CD8-positive, alpha-beta memory T cell (primary cell): ENCODE measurements around the gene CASS4. TPM values are rescaled to one million over a fixed set of nuclear protein-coding genes. Genes with fewer than 3 reads are reported as not detected.
"Not testable (repeated sequence)": the region's sequence is repeated elsewhere in the genome, so short reads cannot be mapped to it uniquely, and the experiment has no call there.

Source experiments
- CTCF ChIA-PET: fragments of 350-600 bp; sonication (Branson Sonifier 250); formaldehyde crosslinking; loops from one replicate; lab custom pipeline; 2021; ENCODE audit warnings: antibody characterized with exemption; lab: Charles Lee
- POLR2A ChIA-PET: fragments of 350-600 bp; sonication (Branson Sonifier 250); formaldehyde crosslinking; loops from one replicate; lab custom pipeline; 2021; ENCODE audit warnings: antibody characterized with exemption; lab: Charles Lee
- DNase-seq, 5 donors: peaks; one replicate each; pipeline versions ENCODE4 v3.0.0 to v3.0.0-alpha.2; 2020 to 2022; ENCODE audit warnings: mixed read lengths in 1 of 5
- H3K27ac ChIP-seq: one replicate; pipeline ENCODE4 v1.7.0; 2013; ENCODE audit warnings: low read depth, mild to moderate bottlenecking, low read length, moderate library complexity
- H3K27me3 ChIP-seq: 2 replicates; pipeline ENCODE4 v1.7.0; 2013; ENCODE audit warnings: low read length, mild to moderate bottlenecking; ENCODE audit not compliant: insufficient read depth, poor library complexity, severe bottlenecking
- H3K36me3 ChIP-seq: 2 replicates; pipeline ENCODE4 v1.7.0; 2013; ENCODE audit warnings: mild to moderate bottlenecking, low read length, moderate library complexity; ENCODE audit not compliant: insufficient read depth
- H3K4me1 ChIP-seq: 2 replicates; pipeline ENCODE4 v1.7.0; 2013; ENCODE audit warnings: mild to moderate bottlenecking, low read length, moderate library complexity; ENCODE audit not compliant: insufficient read depth
- H3K4me3 ChIP-seq: 2 replicates; pipeline ENCODE4 v1.7.0; 2013; ENCODE audit warnings: mild to moderate bottlenecking, low read length
- H3K9me3 ChIP-seq: 2 replicates; pipeline ENCODE4 v1.7.0; 2013; ENCODE audit warnings: mild to moderate bottlenecking, low read length
- H3K27ac Mint-ChIP-seq, 8 donors: one replicate each; pipeline ENCODE4 v1.8.0; 2020 to 2021; ENCODE audit warnings: mixed read lengths in 8 of 8, mild to moderate bottlenecking in 6 of 8, inconsistent platforms in 3 of 8, moderate library complexity in 3 of 8
- H3K27me3 Mint-ChIP-seq, 2 donors: one replicate each; pipeline ENCODE4 v1.8.0; 2020 to 2021; ENCODE audit warnings: mixed read lengths in 2 of 2, mild to moderate bottlenecking in 1 of 2, moderate library complexity in 1 of 2
- H3K36me3 Mint-ChIP-seq, 3 donors: one replicate each; pipeline ENCODE4 v1.8.0; 2020 to 2021; ENCODE audit warnings: mixed read lengths in 3 of 3, inconsistent platforms in 1 of 3, mild to moderate bottlenecking in 1 of 3
- H3K4me1 Mint-ChIP-seq, 3 donors: one replicate each; pipeline ENCODE4 v1.8.0; 2020 to 2021; ENCODE audit warnings: mixed read lengths in 3 of 3, inconsistent platforms in 1 of 3, mild to moderate bottlenecking in 1 of 3
- H3K4me3 Mint-ChIP-seq, 7 donors: one replicate each; pipeline ENCODE4 v1.8.0; 2020 to 2021; ENCODE audit warnings: mixed read lengths in 7 of 7, mild to moderate bottlenecking in 6 of 7, moderate library complexity in 4 of 7, inconsistent platforms in 2 of 7
- H3K9me3 Mint-ChIP-seq, 5 donors: one replicate each; pipeline ENCODE4 v1.8.0; 2020 to 2022; ENCODE audit warnings: mixed read lengths in 5 of 5, mild to moderate bottlenecking in 3 of 5, moderate library complexity in 2 of 5, inconsistent platforms in 1 of 5
- polyA plus RNA-seq: library from polyadenylated mRNA; unstranded; fragments of 300-500 nt; fragmentation: Illumina TruSeq; gene quantifications from one replicate; pipeline ENCODE4 v1.2.3, GENCODE V29; 2021
- total RNA-seq, 2 experiments: library from RNA; stranded (reverse); gene quantifications; one replicate each; pipeline ENCODE4 v1.2.3, GENCODE V29; 2021

Gene CASS4
- total and polyA plus RNA-seq, 3 experiments from 2014 or later = 3.7 to 5.6 (median 3.7) TPM

DNA sequence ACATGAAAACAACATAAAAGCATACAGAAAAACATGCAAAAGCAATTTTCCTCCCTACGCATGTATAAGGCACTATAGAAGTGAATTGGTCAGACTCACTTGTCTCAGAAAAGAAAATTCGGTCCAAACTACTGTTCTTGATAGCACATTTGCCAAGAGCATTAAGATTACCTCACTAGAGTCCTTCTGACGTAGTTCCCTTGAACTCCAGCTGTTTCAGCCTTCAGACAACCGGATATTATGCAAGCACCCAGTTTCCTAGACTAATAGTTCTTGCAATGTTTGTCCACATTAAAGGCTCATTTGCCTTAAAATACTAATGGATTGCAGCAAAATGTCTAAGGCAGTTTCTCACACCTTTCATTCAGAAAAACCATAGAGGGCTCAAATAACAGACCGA lies 2.5 kb upstream of the CASS4 start:
- H3K4me3 Mint-ChIP-seq = no peak overlapping the region
- no peaks in the 10 kb centered on the region for H3K27me3 Mint-ChIP-seq
- Histone ChIP-seq H3K27me3 (no peaks in the 10 kb centered on the region), H3K9me3 (no peaks in the 10 kb centered on the region), H3K36me3 (peaks cover 16% of the 10 kb centered on the region), H3K27ac (no peak overlapping the region), H3K4me1 (peaks cover 33% of the 10 kb centered on the region), H3K4me3 (no peak overlapping the region)
- ChIA-PET POLR2A (interaction anchor here (0.6 kb wide), 1 partner anchor 26 kb away, joined by 3 read pairs; no protein-coding TSS in a partner anchor), CTCF (interaction anchor here (1.1 to 2.3 kb wide), 3 partner anchors 9 to 21 kb away, joined by 3 to 6 read pairs (median 4); no protein-coding TSS in a partner anchor)
- H3K9me3 Mint-ChIP-seq = no peaks in the 10 kb centered on the region
- H3K27ac Mint-ChIP-seq = peak overlapping the region in 5 of 8 donors; percentile 9 to 67 (median 41)
- H3K4me1 Mint-ChIP-seq = peaks cover 30 to 46% (median 31%) of the 10 kb centered on the region in 3 donors
- DNase-seq = no peak
- H3K36me3 Mint-ChIP-seq = peaks cover under 1 to 58% (median 16%) of the 10 kb centered on the region in 3 donors

DNA sequence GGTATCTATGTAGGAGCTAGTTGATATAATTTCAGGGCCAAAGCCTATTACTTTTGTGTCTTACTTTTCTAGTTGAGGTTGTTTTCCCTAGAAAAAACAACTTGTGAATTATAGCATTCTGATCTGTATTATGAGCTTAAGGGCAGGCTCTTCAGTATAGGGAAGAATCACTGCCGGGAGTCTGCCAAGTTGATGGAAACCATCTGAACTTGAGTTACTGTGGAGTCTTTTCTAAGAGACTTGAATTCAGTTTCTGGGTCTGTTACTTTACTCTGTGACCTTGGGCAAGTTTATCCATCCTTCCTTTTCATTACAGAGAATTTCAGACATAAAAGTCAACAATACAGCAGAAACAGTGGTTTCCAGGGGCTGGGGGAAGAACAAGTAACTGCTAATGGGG lies 2.1 kb upstream of the CASS4 start:
- Histone ChIP-seq H3K27me3 (no peaks in the 10 kb centered on the region), H3K4me1 (peaks cover 37% of the 10 kb centered on the region), H3K27ac (no peak overlapping the region), H3K4me3 (no peak overlapping the region), H3K9me3 (no peaks in the 10 kb centered on the region), H3K36me3 (peaks cover 16% of the 10 kb centered on the region)
- ChIA-PET CTCF (interaction anchor here (2.3 kb wide), 1 partner anchor 20 kb away, joined by 6 read pairs; no protein-coding TSS in a partner anchor), POLR2A (interaction anchor here (0.6 kb wide), 1 partner anchor 26 kb away, joined by 3 read pairs; no protein-coding TSS in a partner anchor)
- H3K4me1 Mint-ChIP-seq = peaks cover 32 to 50% (median 35%) of the 10 kb centered on the region in 3 donors
- H3K27me3 Mint-ChIP-seq = no peaks in the 10 kb centered on the region
- no peak overlapping the region for H3K4me3 Mint-ChIP-seq
- H3K27ac Mint-ChIP-seq = peak overlapping the region in 6 of 8 donors; percentile 10 to 84 (median 64)
- DNase-seq = no peak
- H3K9me3 Mint-ChIP-seq = no peaks in the 10 kb centered on the region
- peaks cover 0 to 55% (median 16%) of the 10 kb centered on the region in 3 donors for H3K36me3 Mint-ChIP-seq

DNA sequence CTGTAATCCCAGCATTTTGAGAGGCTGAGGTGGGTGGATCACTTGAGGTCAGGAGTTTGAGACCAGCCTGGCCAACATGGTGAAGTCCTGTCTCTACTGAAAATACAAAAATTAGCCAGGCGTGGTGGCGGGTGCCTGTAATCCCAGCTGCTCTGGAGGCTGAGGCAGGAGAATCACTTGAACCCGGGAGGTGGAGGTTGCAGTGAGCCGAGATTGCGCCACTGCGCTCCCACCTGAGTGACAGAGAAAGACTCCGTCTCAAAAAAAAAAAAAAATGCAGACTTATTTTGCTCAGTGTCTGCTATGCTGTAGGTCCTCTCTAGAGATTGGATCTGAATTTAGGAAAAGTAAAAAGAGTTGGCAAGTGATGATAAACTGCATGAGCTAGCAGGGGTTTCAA lies 773 bp upstream of the CASS4 start:
- peaks cover 39 to 51% (median 44%) of the 10 kb centered on the region in 3 donors for H3K4me1 Mint-ChIP-seq
- not testable (repeated sequence) for H3K27me3 ChIP-seq, H3K9me3 ChIP-seq, H3K27me3 Mint-ChIP-seq, H3K36me3 ChIP-seq, H3K9me3 Mint-ChIP-seq, DNase-seq
- ChIA-PET POLR2A (interaction anchor here (1.2 to 1.5 kb wide), 2 partner anchors 11 to 53 kb away, joined by 4 to 5 read pairs; no protein-coding TSS in a partner anchor), CTCF (interaction anchor here (1.4 kb wide), 1 partner anchor 16 kb away, joined by 5 read pairs; no protein-coding TSS in a partner anchor)
- peak overlapping the region; percentile 69 for H3K27ac ChIP-seq
- H3K36me3 Mint-ChIP-seq = peaks cover 0 to 41% (median 12%) of the 10 kb centered on the region in 3 donors
- peak overlapping the region; percentile 83 for H3K4me3 ChIP-seq
- H3K4me3 Mint-ChIP-seq = peak overlapping the region; percentile 90 to 96 (median 93)
- peaks cover 50% of the 10 kb centered on the region for H3K4me1 ChIP-seq
- H3K27ac Mint-ChIP-seq = peak overlapping the region; percentile 91 to 99 (median 98)

DNA sequence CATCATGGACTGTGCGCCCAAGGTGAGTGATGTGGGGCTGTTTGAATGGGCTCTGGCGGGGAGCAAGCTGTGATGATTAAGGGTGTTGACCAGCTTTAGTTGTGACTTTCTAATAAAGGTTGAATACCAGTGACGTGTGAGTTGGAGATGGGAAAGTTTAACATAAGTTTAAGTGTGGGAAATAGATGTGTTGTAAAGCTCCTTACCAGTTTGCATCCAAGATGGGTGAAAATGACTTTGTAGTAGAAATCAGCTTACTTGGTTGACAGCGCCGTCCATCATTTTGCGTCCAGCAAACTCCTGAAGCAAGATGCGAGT lies 372 bp downstream of the CASS4 start:
- H3K27me3 ChIP-seq = no peaks in the 10 kb centered on the region
- H3K4me3 Mint-ChIP-seq = peak overlapping the region; percentile 90 to 96 (median 93)
- POLR2A ChIA-PET = interaction anchor here (0.6 to 1.5 kb wide), 5 partner anchors 10 to 52 kb away, joined by 3 to 5 read pairs (median 4); partner anchors contain the start of genes AURKA and CSTF1
- H3K27ac ChIP-seq = peak overlapping the region; percentile 69
- H3K9me3 Mint-ChIP-seq = no peaks in the 10 kb centered on the region
- peak overlapping the region; percentile 91 to 99 (median 98) for H3K27ac Mint-ChIP-seq
- DNase-seq = no peak
- CTCF ChIA-PET = interaction anchor here (1.1 to 2.3 kb wide), 6 partner anchors 9 to 51 kb away, joined by 3 to 11 read pairs (median 4); no protein-coding TSS in a partner anchor
- H3K36me3 ChIP-seq = no peaks in the 10 kb centered on the region
- no peaks in the 10 kb centered on the region for H3K27me3 Mint-ChIP-seq
- peaks cover 0 to 34% (median 13%) of the 10 kb centered on the region in 3 donors for H3K36me3 Mint-ChIP-seq
- H3K4me3 ChIP-seq = peak overlapping the region; percentile 83
- peaks cover 50 to 62% (median 56%) of the 10 kb centered on the region in 3 donors for H3K4me1 Mint-ChIP-seq
- H3K9me3 ChIP-seq = no peaks in the 10 kb centered on the region
- H3K4me1 ChIP-seq = peaks cover 61% of the 10 kb centered on the region

DNA sequence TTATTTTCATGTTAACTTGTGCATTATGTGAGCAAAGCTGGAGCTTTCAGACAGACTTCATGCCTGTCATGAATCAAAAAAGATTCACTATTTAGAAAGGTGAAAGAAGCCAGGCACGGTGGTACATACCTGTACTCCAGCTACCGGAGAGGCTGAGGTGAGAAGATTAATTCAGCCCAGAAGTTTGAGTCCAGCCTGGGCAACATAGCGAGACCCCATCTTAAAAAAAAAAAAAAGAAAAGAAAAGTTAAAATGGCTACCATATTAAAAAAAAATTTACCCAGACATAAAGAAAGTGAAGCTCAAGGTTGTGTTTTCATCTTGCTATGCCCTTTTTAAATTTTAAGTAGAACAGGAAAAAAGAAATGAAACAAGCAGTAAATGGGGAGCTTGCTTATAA lies 889 bp downstream of the CASS4 start:
- Mint-ChIP-seq H3K27me3 (no peaks in the 10 kb centered on the region), H3K4me1 (peaks cover 54 to 67% (median 61%) of the 10 kb centered on the region in 3 donors), H3K36me3 (peaks cover 0 to 30% (median 10%) of the 10 kb centered on the region in 3 donors), H3K9me3 (no peaks in the 10 kb centered on the region), H3K27ac (peak overlapping the region; percentile 91 to 99 (median 98)), H3K4me3 (peak overlapping the region; percentile 90 to 96 (median 93))
- Histone ChIP-seq H3K9me3 (no peaks in the 10 kb centered on the region), H3K27me3 (no peaks in the 10 kb centered on the region), H3K36me3 (no peaks in the 10 kb centered on the region), H3K4me3 (peak overlapping the region; percentile 83), H3K4me1 (peaks cover 67% of the 10 kb centered on the region), H3K27ac (peak overlapping the region; percentile 69)
- ChIA-PET CTCF (interaction anchor here (1.1 to 2.3 kb wide), 5 partner anchors 9 to 51 kb away, joined by 3 to 11 read pairs (median 4); no protein-coding TSS in a partner anchor), POLR2A (interaction anchor here (0.6 to 1.5 kb wide), 3 partner anchors 12 to 51 kb away, joined by 4 read pairs; partner anchors contain the start of genes AURKA and CSTF1)
- no peak for DNase-seq

DNA sequence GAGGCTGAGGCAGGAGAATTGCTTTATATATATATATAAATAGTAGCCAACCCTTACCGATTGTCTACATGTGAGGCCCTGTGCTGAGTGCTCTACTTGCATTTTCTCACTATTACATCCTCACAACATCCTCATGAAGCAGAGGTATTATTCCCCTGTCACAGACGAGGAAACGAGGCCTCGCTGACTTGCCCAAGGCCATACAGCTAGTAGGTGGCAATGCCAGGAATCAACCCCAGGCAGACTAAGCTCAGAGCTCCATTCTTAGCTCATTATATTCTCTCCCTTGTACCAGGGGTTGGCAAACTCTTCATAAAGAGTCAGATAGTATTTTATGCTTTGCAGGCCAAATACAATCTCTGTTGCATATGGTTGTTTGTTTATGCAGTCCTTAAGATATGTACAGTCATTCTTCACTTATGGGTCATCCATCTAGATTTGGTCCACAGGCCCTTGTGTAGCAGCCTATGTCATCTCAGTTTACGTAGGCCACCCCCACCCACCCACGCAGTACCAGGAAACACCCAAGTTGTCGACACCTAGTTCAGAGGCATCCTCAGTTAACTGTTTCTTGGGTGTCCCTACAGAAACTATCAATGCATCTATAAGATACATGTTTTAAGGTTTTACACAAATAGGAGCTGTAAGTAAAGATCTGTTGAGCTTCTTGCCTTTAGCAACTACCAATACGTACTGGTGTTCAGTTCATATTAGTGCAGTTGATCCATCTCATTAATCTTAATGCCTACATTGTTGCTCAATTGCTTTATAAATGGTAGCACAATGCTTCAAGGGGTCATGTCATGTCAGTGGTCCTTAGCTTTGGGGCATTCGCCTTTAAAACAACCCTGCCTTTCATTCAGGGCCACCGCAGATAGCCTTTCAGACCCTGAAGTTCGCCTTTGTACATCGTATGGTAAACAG lies 3.0 kb downstream of the CASS4 start:
- H3K4me1 ChIP-seq = peaks cover 87% of the 10 kb centered on the region
- H3K36me3 Mint-ChIP-seq = peaks cover 0 to 19% (median 11%) of the 10 kb centered on the region in 3 donors
- peak overlapping the region; percentile 84 to 97 (median 92) for H3K27ac Mint-ChIP-seq
- peaks cover 67 to 82% (median 75%) of the 10 kb centered on the region in 3 donors for H3K4me1 Mint-ChIP-seq
- H3K4me3 Mint-ChIP-seq = peak overlapping the region; percentile 46 to 95 (median 78)
- ChIA-PET CTCF (interaction anchor here (0.8 to 1.2 kb wide), 2 partner anchors 8 to 14 kb away, joined by 3 to 5 read pairs; no protein-coding TSS in a partner anchor), POLR2A (interaction anchor here (0.6 kb wide), 1 partner anchor 26 kb away, joined by 5 read pairs; no protein-coding TSS in a partner anchor)
- H3K36me3 ChIP-seq = no peaks in the 10 kb centered on the region
- H3K9me3 ChIP-seq = no peaks in the 10 kb centered on the region
- H3K27me3 Mint-ChIP-seq = peaks cover 0 to 1% of the 10 kb centered on the region in 2 donors
- H3K9me3 Mint-ChIP-seq = no peaks in the 10 kb centered on the region
- no peaks in the 10 kb centered on the region for H3K27me3 ChIP-seq
- DNase-seq = peak in 4 of 5 donors; percentile 27 to 57 (median 42)
- H3K4me3 ChIP-seq = peak overlapping the region; percentile 8
- peak overlapping the region; percentile 66 for H3K27ac ChIP-seq

DNA sequence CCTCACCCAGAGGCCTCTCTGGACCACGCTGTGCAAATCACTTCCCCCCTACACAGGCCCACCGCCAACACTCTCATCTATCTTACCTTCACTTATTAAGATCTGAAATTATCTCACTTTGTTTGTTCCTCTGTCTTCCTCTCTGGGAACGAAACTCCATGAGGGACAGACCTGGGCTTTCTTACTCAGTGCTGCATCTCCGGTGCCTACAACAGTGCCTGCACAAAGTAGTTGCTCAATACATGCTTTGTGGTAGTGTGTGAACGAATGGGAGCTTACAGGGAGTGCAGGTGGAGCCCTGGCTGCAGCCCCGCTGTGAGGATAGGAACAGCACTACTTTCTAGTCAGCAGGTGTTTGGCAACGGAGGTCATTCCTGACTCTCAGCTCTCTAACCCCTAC lies 5.3 kb downstream of the CASS4 start:
- no peaks in the 10 kb centered on the region for H3K9me3 Mint-ChIP-seq
- peaks cover 97% of the 10 kb centered on the region for H3K4me1 ChIP-seq
- peak overlapping the region; percentile 66 for H3K27ac ChIP-seq
- H3K4me3 ChIP-seq = no peak overlapping the region
- no peak for DNase-seq
- no peaks in the 10 kb centered on the region for H3K27me3 ChIP-seq
- H3K4me1 Mint-ChIP-seq = peaks cover 72 to 86% (median 81%) of the 10 kb centered on the region in 3 donors
- peak overlapping the region; percentile 7 to 83 (median 32) for H3K4me3 Mint-ChIP-seq
- H3K36me3 ChIP-seq = no peaks in the 10 kb centered on the region
- peaks cover 0 to 1% of the 10 kb centered on the region in 2 donors for H3K27me3 Mint-ChIP-seq
- ChIA-PET CTCF (interaction anchor here (1.4 kb wide), 1 partner anchor 17 kb away, joined by 3 read pairs; no protein-coding TSS in a partner anchor), POLR2A (no interaction called here)
- no peaks in the 10 kb centered on the region for H3K9me3 ChIP-seq
- H3K36me3 Mint-ChIP-seq = peaks cover 0 to 17% (median 15%) of the 10 kb centered on the region in 3 donors
- peak overlapping the region in 7 of 8 donors; percentile 91 to 100 (median 95) for H3K27ac Mint-ChIP-seq
